Measurements from ENCODE around the gene C1orf146. TPM values are rescaled to one million over a fixed set of nuclear protein-coding genes. Genes with fewer than 3 reads are reported as not detected.

C1orf146 gene
- total RNA-seq, 4 donors from 2014 or later = not detected

GRCh38 chr1:92194511-92194910 is 23.2 kb upstream of the C1orf146 start:
- in situ Hi-C loops (cut with MboI; ENCODE audit: low sequenced_read_pairs in 4 of 4) = no loop called here
- no peaks in the 10 kb centered on the region for H3K4me1 ChIP-seq
- no peaks in the 10 kb centered on the region for H3K36me3 ChIP-seq
- no peaks in the 10 kb centered on the region for H3K27me3 ChIP-seq
- ATAC-seq = no peak
- H3K9me3 ChIP-seq = no peaks in the 10 kb centered on the region
- no peak overlapping the region for H3K4me3 ChIP-seq
- intact Hi-C loops (cut with DNase I; ENCODE audit: low total_unique reads) = no loop called here
- TF ChIP-seq CTCF (IDR thresholded peaks at IDR 0.05 in 4 of 5, conservative IDR thresholded peaks at IDR 0.05 in 1 of 5) = no peak
- no peak for TF ChIP-seq POLR2A (IDR thresholded peaks at IDR 0.05)
- no peak for DNase-seq
- H3K27ac ChIP-seq = no peak overlapping the region

- no peaks in the 10 kb centered on the region for H3K36me3 ChIP-seq
- in situ Hi-C loops (cut with MboI; ENCODE audit: low sequenced_read_pairs in 4 of 4) = no loop called here
- H3K4me3 ChIP-seq = no peak overlapping the region
- TF ChIP-seq POLR2A (IDR thresholded peaks at IDR 0.05) = no peak
- no peak for TF ChIP-seq CTCF (IDR thresholded peaks at IDR 0.05 in 4 of 5, conservative IDR thresholded peaks at IDR 0.05 in 1 of 5)
- H3K4me1 ChIP-seq = no peaks in the 10 kb centered on the region
- no peak for ATAC-seq
- no peak overlapping the region for H3K27ac ChIP-seq
- no peak for DNase-seq
- no peaks in the 10 kb centered on the region for H3K9me3 ChIP-seq
- no peaks in the 10 kb centered on the region for H3K27me3 ChIP-seq
- intact Hi-C loops (cut with DNase I; ENCODE audit: low total_unique reads) = no loop called here
These were observed 15.7 kb upstream of the C1orf146 start for GRCh38 chr1:92201973-92202372.

GRCh38 chr1:92203105-92203504 is 14.6 kb upstream of the C1orf146 start:
- TF ChIP-seq CTCF (IDR thresholded peaks at IDR 0.05 in 4 of 5, conservative IDR thresholded peaks at IDR 0.05 in 1 of 5) (no peak), POLR2A (IDR thresholded peaks at IDR 0.05) (no peak)
- Histone ChIP-seq H3K27me3 (no peaks in the 10 kb centered on the region), H3K9me3 (no peaks in the 10 kb centered on the region), H3K27ac (no peak overlapping the region), H3K36me3 (no peaks in the 10 kb centered on the region), H3K4me3 (no peak overlapping the region), H3K4me1 (no peaks in the 10 kb centered on the region)
- intact Hi-C loops (cut with DNase I; ENCODE audit: low total_unique reads) (no loop called here), in situ Hi-C loops (cut with MboI; ENCODE audit: low sequenced_read_pairs in 4 of 4) (no loop called here)
- DNase-seq (no peak), ATAC-seq (no peak)

- in situ Hi-C loops (cut with MboI; ENCODE audit: low sequenced_read_pairs in 4 of 4) (no loop called here), intact Hi-C loops (cut with DNase I; ENCODE audit: low total_unique reads) (no loop called here)
- Histone ChIP-seq H3K36me3 (no peaks in the 10 kb centered on the region), H3K4me1 (no peaks in the 10 kb centered on the region), H3K27me3 (no peaks in the 10 kb centered on the region), H3K9me3 (no peaks in the 10 kb centered on the region), H3K4me3 (no peak overlapping the region), H3K27ac (no peak overlapping the region)
- no peak for ATAC-seq
- TF ChIP-seq CTCF (IDR thresholded peaks at IDR 0.05 in 4 of 5, conservative IDR thresholded peaks at IDR 0.05 in 1 of 5) (no peak), POLR2A (IDR thresholded peaks at IDR 0.05) (no peak)
- no peak for DNase-seq
These were observed 7.0 kb upstream of the C1orf146 start for GRCh38 chr1:92210701-92211100.

GRCh38 chr1:92211166-92211565 is 6.5 kb upstream of the C1orf146 start:
- H3K27ac ChIP-seq = no peak overlapping the region
- TF ChIP-seq POLR2A (IDR thresholded peaks at IDR 0.05) (no peak), CTCF (IDR thresholded peaks at IDR 0.05 in 4 of 5, conservative IDR thresholded peaks at IDR 0.05 in 1 of 5) (no peak)
- H3K4me1 ChIP-seq = no peaks in the 10 kb centered on the region
- H3K4me3 ChIP-seq = no peak overlapping the region
- no peaks in the 10 kb centered on the region for H3K9me3 ChIP-seq
- H3K27me3 ChIP-seq = no peaks in the 10 kb centered on the region
- no peaks in the 10 kb centered on the region for H3K36me3 ChIP-seq
- no peak for ATAC-seq
- no peak for DNase-seq
- in situ Hi-C loops (cut with MboI; ENCODE audit: low sequenced_read_pairs in 4 of 4) (no loop called here), intact Hi-C loops (cut with DNase I; ENCODE audit: low total_unique reads) (no loop called here)
